HG03439 (cell line): ENCODE results near the gene CLDN17.
A peak's percentile ranks its signal among the peaks of the same experiment; 100 is the strongest.

Source experiments
- ATAC-seq: cut with Tn5 transposase; IDR thresholded peaks from one replicate; pipeline ENCODE4 v1.9.1; 2021; ENCODE audit warnings: mild to moderate bottlenecking, moderate library complexity; ENCODE audit not compliant: unreplicated experiment

The CLDN17 gene

GRCh38 chr21:30166705-30167104, at the start of gene CLDN17:
Gene CLDN17 (minus strand): TSS chr21:30166805. CDS start chr21:30166617, 188 bp downstream.
- ATAC-seq = no peak

GRCh38 chr21:30216041-30216723, 49.6 kb upstream of the CLDN17 start, which contains the start of gene CLDN8:
Gene CLDN8 (minus strand): TSS chr21:30216097. CDS start chr21:30215925, 172 bp downstream.
- no peak for ATAC-seq

GRCh38 chr21:30211071-30211470, 44.5 kb upstream of the CLDN17 start:
- no peak for ATAC-seq

GRCh38 chr21:30209601-30210000, 43.0 kb upstream of the CLDN17 start:
- ATAC-seq = no peak

- no peak for ATAC-seq
Measured at GRCh38 chr21:30207252-30207579, 40.6 kb upstream of the CLDN17 start.

- ATAC-seq = no peak
Measured at GRCh38 chr21:30206551-30207251, 40.1 kb upstream of the CLDN17 start.

GRCh38 chr21:30200000-30200399, 33.4 kb upstream of the CLDN17 start:
- ATAC-seq = no peak

- ATAC-seq = peak; percentile 78
Measured at GRCh38 chr21:30194701-30195299, 28.2 kb upstream of the CLDN17 start.

GRCh38 chr21:30193201-30193600, 26.6 kb upstream of the CLDN17 start:
- no peak for ATAC-seq

GRCh38 chr21:30190554-30190953, 23.9 kb upstream of the CLDN17 start:
- ATAC-seq = no peak

GRCh38 chr21:30189773-30190172, 23.2 kb upstream of the CLDN17 start:
- no peak for ATAC-seq

- no peak for ATAC-seq
Measured at GRCh38 chr21:30186242-30186641, 19.6 kb upstream of the CLDN17 start.

- ATAC-seq = no peak
Measured at GRCh38 chr21:30168086-30168485, 1.5 kb upstream of the CLDN17 start.

GRCh38 chr21:30166171-30166570, 434 bp downstream of the CLDN17 start:
- ATAC-seq = no peak

- ATAC-seq = no peak
Measured at GRCh38 chr21:30164796-30165195, 1.8 kb downstream of the CLDN17 start.

GRCh38 chr21:30153697-30154340, 12.8 kb downstream of the CLDN17 start:
- ATAC-seq = no peak

- ATAC-seq = no peak
Measured at GRCh38 chr21:30152792-30153191, 13.8 kb downstream of the CLDN17 start.

GRCh38 chr21:30148906-30149305, 17.7 kb downstream of the CLDN17 start:
- no peak for ATAC-seq

- no peak for ATAC-seq
Measured at GRCh38 chr21:30146558-30147282, 19.9 kb downstream of the CLDN17 start.

- no peak for ATAC-seq
Measured at GRCh38 chr21:30138483-30138882, 28.1 kb downstream of the CLDN17 start.

- no peak for ATAC-seq
Measured at GRCh38 chr21:30129246-30129645, 37.4 kb downstream of the CLDN17 start.
